Stimulated activated CD4-positive, alpha-beta T cell treated with anti-CD3 and anti-CD28 coated beads, TNF-alpha, amount 100 ng/mL, for 1 hour (primary cell): ENCODE data around the gene CDKN1C.

Experiments used
- DNase-seq, 3 donors: peaks; one replicate each; pipeline ENCODE4 v3.0.0-alpha.2; 2020; ENCODE audit warnings: low read depth in 3 of 3, low spot score in 1 of 3

The CDKN1C gene

GRCh38 chr11:2848497-2848896, 37.1 kb downstream of the CDKN1C start:
- DNase-seq = no peak

GRCh38 chr11:2847561-2847960, 38.0 kb downstream of the CDKN1C start:
- DNase-seq = no peak

- DNase-seq = no peak
Measured at GRCh38 chr11:2846470-2846869, 39.1 kb downstream of the CDKN1C start.

- no peak for DNase-seq
Measured at GRCh38 chr11:2846056-2846455, 39.5 kb downstream of the CDKN1C start.

GRCh38 chr11:2844996-2845395, 40.6 kb downstream of the CDKN1C start:
- no peak for DNase-seq

GRCh38 chr11:2844116-2844842, 41.3 kb downstream of the CDKN1C start:
- DNase-seq = no peak

DNA sequence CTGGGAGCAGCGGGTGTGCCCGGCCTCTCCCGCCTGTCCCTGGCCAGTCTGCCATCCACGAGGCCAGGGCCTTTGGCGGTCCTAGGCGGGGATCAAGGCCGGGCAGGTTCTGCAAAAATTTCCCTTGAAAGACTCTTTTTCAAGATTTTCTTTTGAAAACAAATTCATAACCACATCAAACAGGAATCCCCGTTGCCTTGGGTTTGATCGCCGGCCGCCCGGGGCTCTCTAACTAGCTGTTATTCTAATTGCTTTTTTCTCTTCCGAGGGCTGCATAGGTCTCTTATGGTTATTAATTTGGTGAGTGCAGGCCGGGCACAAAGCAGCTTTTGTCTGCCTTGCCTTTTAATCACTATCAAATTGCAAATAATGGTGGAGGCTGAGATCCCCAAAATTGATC, 42.0 kb downstream of the CDKN1C start:
- no peak for DNase-seq

GRCh38 chr11:2842876-2843275, 42.7 kb downstream of the CDKN1C start:
- DNase-seq = no peak

GRCh38 chr11:2841411-2842190, 44.0 kb downstream of the CDKN1C start:
- DNase-seq = no peak

DNA sequence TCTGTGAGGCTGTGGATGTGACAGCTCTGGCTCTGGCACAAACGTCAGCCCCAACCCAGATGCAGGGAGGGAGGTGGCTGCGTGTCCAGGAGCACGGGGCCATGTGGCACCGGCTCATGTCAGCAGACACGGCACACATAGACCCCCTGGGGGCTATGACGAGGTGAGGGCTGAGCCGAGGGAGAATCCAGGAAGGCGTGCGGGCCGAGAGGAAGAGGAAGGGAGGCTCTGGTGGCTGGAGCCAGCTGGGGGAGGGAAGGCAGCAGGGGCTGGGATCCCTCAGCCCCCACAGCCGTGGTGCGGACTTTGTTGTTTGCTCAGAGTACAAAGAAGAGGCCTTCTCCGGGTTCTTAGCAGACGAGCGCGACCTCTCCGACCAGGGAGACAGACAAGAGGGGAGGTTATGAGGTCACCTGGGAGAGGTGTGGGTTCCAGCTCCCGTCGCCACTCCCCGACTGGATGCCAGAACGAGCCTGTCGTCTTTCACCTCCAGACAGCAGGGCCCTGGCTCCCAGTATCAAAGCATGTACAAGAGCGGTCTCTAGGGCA, 46.1 kb downstream of the CDKN1C start:
- no peak for DNase-seq

GRCh38 chr11:2838676-2839294, 46.8 kb downstream of the CDKN1C start:
- no peak for DNase-seq

DNA sequence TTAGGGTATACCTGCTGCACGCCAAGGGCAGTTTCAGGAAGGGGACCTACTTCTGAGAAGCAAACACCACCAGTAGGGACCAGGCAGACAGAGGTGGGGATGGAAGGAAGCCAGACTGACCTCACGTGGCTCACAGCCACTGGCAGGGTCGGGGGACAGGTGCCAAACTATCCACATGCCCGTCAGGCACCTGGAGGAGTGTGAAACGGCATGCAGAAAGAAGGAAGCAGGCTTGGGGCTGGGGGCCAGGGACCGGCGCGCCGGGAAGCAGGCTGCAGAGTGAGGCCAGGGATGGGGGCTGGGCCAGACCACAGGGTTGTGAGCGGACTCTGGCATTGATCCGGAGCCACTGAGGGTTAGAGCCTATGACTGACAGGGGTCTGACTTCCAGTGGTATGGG, 47.5 kb downstream of the CDKN1C start:
- no peak for DNase-seq

- no peak for DNase-seq
Measured at GRCh38 chr11:2837651-2838050, 47.9 kb downstream of the CDKN1C start.

DNA sequence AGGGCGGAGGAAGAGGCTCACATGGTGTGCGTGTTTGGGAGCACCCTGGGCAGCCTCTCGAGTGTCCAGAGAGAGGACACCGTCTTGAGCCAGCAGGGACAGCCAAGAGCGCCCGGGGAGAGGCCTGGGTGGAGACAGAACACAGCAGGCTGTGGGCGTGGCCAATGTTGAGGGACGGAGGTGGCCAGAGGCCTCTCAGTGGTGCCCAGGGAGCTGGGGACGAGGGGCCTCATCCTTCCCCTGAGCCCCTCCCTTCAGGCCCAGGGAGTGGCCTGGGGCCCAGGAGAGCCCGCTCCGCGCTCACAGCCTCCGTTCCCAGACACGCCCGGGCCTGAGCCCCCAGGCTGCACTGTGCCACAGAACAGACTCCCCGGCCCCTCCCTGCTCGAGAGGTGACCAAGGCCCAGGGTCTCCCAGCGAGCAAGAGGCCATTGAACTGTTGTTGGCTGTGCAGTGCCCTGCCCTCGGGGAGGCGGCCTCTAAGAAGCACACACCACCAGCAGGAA, 48.4 kb downstream of the CDKN1C start:
- DNase-seq = no peak

DNA sequence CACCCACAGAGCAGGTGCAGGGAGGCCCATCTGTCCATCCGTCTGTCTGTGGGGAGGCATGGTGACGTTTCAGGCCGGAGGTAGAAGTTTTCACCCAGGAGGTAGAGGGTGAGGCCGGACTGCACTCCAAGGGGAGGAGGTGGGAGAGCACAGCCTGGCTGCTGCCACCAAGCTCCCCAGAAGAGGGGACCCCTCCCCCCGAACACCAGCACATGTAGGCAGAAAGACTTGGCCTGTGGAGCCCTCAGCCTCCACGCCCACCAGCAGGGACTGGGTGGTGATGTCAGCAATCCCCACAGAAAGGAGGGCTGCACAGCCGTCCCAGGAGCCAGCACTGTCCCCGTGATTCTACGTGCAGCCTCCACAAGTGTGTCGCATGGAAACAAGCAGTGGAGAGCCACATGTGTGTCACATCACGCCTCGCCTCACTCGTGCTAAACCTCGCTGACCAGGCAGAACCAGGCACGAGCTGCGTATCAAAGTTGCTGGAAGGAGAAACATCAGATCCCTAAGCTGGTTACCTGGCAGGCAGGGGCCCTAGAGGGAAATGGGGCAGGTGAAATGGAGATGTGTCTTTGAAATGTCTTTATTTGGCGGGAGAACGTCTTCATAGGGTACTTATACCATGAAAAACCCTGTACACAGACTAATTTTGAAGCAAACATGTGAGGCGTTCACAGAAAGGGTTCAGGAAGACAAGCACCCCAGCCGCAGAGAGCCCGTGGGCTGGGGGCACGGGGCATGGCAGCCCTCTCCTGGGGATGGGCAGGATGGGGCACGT, 49.1 kb downstream of the CDKN1C start:
- no peak for DNase-seq

GRCh38 chr11:2835751-2836150, 49.8 kb downstream of the CDKN1C start:
- DNase-seq = no peak

DNA sequence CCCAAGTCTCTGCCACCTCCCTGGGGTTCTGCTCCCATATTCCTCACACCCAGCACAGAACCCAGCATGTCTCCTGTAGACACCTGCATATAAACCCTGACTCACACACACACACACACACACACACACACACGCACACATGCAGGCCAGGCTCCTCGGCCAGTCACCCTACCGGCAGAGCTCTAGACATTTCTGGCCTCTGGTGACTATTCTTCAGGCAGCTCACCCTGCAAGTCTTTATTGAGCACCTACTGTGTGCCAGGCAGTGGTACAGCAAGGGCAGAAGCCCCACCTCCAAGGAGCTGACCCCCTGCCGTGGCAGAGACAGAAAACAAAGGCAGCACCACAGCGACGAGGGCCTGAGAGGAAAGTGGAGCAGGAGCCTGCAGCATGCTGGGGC, 50.3 kb downstream of the CDKN1C start:
- no peak for DNase-seq

GRCh38 chr11:2834503-2835273, 50.9 kb downstream of the CDKN1C start:
- no peak for DNase-seq

GRCh38 chr11:2833716-2834502, 51.7 kb downstream of the CDKN1C start:
- DNase-seq = no peak
